GM21825 (cell line): Measurements from ENCODE around the gene MUCL1.

Experiments used
- ATAC-seq: cut with Tn5 transposase; IDR thresholded peaks from one replicate; pipeline ENCODE4 v1.9.1; 2021; ENCODE audit warnings: mild to moderate bottlenecking, moderate library complexity; ENCODE audit not compliant: unreplicated experiment

MUCL1 gene

GRCh38 chr12:54891717-54892478 lies 37.6 kb downstream of the MUCL1 start:
- ATAC-seq = no peak
